HG02588 (cell line): Measurements from ENCODE around the gene SLC39A2.

ENCODE experiments used
- ATAC-seq: cut with Tn5 transposase; IDR thresholded peaks from one replicate; pipeline ENCODE4 v1.9.1; 2021; ENCODE audit warnings: mild to moderate bottlenecking, moderate library complexity; ENCODE audit not compliant: unreplicated experiment

Gene SLC39A2

GRCh38 chr14:21043387-21043973 is 44.4 kb downstream of the SLC39A2 start:
- no peak for ATAC-seq

GRCh38 chr14:21043974-21044618 is 45.0 kb downstream of the SLC39A2 start:
- no peak for ATAC-seq

DNA sequence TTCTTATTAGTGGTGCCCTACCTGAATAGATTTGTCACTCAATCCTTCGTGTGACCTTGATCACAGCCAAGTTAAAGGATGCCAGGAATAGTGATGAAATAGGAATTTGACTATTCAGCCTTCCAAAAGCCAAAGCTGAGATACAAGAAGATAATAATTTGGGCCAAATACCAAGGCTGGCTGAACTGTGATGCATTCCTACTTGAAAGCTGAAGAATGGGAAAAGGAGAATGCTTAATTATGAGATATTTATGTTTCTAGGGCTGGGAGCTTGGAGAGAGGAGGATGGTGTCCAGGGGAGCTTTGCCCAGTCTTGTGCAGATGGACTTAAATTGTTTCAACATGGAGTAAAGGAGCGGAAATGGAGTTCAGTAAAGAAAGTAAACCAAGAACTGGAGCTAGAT is 48.3 kb downstream of the SLC39A2 start:
- ATAC-seq = no peak

- ATAC-seq = no peak
Observed at GRCh38 chr14:21048638-21049037, 49.5 kb downstream of the SLC39A2 start.

- no peak for ATAC-seq
Observed at GRCh38 chr14:21049271-21049673, 50.2 kb downstream of the SLC39A2 start.

DNA sequence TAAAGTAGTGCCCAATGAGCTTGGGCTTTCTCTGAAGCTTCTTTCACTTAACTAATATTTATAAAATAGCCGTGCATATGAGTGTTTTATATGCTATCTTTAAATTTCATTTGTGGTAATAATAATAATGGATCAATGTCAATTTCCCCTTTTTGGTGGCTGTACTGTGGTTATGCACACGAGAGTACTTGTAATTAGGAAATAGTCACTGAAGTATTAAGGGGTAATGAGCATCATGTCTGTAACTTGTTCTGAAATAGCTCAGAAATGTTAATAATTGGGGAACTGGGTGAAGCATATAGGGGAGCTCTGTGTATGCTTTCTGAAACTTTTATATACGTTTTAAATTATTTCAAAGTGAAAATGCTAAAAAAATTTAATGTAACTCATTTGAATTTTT is 51.5 kb downstream of the SLC39A2 start:
- no peak for ATAC-seq
